ENCODE measurements around the gene CCDC13. TPM values are rescaled to one million over a fixed set of nuclear protein-coding genes. Genes with fewer than 3 reads are reported as not detected.
A peak's percentile ranks its signal among the peaks of the same experiment; 100 is the strongest.
"Not testable (repeated sequence)": the region's sequence is repeated elsewhere in the genome, so short reads cannot be mapped to it uniquely, and the experiment has no call there.

Gene CCDC13, protein sequence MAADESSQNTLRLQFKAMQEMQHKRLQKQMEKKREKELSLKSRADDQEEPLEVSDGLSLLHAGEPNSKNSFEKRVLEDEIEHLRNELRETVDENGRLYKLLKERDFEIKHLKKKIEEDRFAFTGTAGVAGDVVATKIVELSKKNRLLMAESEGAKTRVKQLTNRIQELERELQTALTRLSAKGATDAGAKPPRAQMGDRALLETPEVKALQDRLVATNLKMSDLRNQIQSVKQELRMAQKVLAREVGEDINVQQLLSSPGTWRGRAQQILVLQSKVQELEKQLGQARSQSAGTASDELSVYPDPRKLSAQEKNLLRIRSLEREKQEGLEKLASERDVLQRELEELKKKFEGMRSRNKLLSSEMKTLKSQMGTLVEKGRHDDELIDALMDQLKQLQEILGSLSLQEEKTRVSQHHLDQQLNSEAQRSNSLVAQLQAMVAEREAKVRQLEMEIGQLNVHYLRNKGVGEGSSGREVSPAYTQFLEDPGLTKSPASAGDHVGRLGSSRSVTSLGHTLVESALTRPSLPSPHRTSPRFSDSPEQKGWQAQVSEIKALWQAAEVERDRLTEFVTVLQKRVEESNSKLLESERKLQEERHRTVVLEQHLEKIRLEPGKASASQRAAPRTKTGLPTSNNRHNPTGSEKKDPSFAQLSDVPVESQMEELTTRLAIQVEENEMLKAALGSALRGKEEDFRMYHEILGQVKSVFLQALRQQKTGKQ
- total RNA-seq (ENCODE audit: insufficient read depth, low replicate concordance), result not detected

DNA sequence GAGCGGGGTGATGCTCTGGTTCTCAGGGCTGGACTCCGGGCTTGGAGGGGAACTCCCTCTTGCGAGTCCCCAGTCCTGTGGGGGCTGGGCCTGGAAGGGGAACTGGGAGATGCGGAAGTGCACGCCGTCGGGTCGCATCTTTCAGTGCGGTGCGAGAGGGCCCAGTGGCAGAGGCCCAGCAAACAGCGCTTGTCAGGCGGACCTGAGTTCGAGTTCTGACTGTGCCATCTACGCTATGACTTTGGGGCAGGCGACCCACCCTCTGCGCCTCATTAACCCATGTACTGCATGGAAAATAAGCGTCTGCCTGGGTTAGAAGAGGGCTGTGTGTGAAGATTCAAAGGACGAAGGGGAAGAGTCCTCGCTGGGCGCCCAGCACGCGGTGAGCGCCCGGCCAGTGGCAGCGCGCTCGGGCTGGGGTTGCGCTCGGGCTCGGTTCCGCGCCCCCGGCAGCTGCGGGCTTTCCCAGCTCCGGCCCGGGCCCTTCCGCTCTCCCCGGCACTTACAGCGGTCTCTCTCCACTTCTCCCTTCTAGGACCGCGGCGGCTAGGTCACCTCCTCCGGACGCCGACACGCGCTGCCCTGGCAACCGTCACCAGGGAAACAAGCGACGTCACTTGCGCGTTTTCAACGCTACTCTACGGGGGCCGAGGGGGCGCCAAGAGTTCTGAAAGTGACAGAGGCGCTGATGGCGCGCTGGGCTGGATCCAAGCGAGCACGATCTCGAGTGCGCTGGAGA lies at the start of gene CCDC13:
Gene CCDC13, minus strand, starts transcription at position 584 of the 739 bp plus-strand sequence. CDS start 14,908 bp downstream, outside the sequence.
- peak; percentile 95 for DNase-seq (ENCODE audit: low spot score)

DNA sequence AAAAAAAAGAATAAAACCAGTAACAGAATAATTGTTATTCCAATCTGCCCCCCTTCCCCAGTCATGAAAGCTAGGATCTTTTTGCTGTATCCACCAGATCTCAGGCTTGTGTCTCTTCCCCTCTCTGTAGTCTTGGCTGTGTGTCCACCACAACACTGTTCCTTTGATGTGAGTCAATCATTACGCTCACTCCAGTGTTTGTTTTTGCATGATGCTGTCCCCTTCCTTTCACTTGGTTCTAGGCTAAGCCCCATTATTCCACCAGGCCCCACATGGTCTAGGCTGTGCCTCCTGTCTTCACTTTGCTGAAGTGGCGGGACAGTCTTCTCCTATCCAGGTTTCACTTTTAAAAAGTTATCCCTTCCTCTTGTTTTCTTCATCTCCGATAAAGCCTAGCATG lies 49.8 kb upstream of the CCDC13 start:
- no peak for DNase-seq (ENCODE audit: low spot score)

DNA sequence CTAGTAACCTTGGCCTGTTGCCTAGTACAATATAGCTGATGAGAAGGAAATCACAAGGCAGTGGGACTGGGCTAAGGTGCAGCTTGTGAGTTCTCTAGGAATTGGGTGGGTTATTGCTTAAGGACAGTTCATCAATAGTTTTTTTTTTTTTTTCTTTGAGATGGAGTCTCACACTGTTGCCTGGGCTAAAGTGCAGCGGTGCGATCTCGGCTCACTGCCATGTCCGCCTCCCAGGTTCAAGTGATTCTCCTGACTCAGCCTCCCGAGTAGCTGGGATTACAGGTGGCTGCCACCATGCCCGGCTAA lies 47.6 kb upstream of the CCDC13 start:
- no peak for DNase-seq (ENCODE audit: low spot score)

- DNase-seq (ENCODE audit: low spot score), result no peak
These were observed 46.4 kb upstream of the CCDC13 start for GRCh38 chr3:42819351-42819965.

GRCh38 chr3:42815826-42816225 lies 42.8 kb upstream of the CCDC13 start:
- no peak for DNase-seq (ENCODE audit: low spot score)

GRCh38 chr3:42814914-42815507 lies 42.0 kb upstream of the CCDC13 start:
- DNase-seq (ENCODE audit: low spot score), result no peak

GRCh38 chr3:42814246-42814645 lies 41.2 kb upstream of the CCDC13 start:
- no peak for DNase-seq (ENCODE audit: low spot score)

- peak; percentile 63 for DNase-seq (ENCODE audit: low spot score)
These were observed 38.2 kb upstream of the CCDC13 start for GRCh38 chr3:42811118-42811883.

DNA sequence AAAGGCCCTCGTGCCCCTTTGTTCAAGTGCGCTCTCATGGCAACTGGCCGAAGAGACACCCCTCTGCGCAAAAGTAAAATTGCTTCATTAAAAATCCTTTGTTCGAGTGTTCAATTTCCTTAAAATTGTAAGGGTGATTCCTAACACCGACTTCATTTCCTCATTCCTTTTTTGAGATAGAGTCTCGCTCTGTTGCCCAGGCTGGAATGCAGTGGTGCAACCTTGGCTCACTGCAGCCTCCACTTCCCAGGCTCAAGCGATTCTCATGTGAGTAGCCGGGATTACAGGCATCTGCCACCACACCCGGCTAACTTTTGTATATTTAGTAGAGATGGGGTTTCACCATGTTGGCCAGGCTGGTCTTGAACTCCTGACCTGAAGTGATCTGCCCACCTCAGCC lies 37.7 kb upstream of the CCDC13 start:
- not testable (repeated sequence) for DNase-seq (ENCODE audit: low spot score)

DNA sequence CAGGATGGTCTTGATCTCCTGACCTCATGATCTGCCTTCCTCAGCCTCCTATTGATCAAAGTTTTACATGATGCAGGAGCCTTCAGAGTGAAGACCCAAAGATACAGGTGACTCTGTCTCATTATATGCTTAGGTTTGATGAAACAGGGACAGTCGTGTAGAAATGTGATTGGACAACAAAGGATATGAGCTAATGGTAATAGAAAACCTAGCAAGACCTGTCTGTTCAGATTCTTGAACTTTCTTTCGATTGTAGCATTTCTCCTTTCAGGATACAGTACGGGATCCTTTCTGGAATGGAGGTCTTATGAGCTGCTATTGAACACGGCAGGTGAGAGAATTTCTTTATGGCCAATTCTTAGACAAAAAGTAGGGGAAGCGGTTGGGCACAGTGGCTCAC lies 36.1 kb upstream of the CCDC13 start, which contains the start of gene ACKR2:
Gene ACKR2, plus strand, starts transcription at position 244 of the 400 bp plus-strand sequence. CDS start 55,058 bp downstream, outside the sequence.
- no peak for DNase-seq (ENCODE audit: low spot score)

DNA sequence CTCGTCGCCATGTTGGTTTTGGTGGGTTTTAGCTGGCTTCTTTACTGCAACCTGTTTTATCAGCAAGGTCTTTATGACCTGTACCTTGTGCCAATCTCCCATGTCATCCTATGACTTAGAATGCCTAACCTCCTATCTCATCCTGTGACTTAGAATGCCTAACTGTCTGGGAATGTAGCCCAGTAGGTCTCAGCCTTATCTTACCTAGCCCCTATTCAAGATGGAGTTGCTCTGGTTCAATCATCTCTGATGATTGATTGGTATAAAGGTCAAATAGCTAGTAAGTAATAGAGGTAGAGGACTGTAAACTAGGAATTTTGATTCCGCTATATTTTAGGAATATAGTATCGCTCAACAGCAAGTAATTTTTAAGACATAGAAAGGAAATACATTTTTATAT lies 34.9 kb upstream of the CCDC13 start:
- DNase-seq (ENCODE audit: low spot score), result no peak

GRCh38 chr3:42805141-42805821 lies 32.2 kb upstream of the CCDC13 start:
- no peak for DNase-seq (ENCODE audit: low spot score)

DNA sequence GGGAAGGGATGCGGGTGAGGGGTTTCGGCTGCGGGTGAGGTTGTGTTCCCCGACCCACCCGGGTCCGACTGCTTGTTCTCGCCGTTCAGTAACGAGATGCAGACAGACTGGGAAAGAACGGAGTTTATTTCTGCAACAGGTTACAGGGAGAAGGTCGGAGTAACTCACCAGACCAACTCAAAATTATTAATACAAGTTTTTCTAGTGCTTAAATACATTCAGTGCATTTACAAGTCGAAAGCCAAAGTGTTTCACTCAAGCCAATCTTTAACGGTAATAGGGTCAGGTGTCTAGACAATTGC lies 31.7 kb upstream of the CCDC13 start:
- no peak for DNase-seq (ENCODE audit: low spot score)

- peak; percentile 98 for DNase-seq (ENCODE audit: low spot score)
These were observed 31.2 kb upstream of the CCDC13 start, which contains the start of gene HIGD1A for GRCh38 chr3:42804106-42804830. TSS of gene HIGD1A (minus strand) at chr3:42804490. CDS start at chr3:42794253, 10,237 bp downstream.

DNA sequence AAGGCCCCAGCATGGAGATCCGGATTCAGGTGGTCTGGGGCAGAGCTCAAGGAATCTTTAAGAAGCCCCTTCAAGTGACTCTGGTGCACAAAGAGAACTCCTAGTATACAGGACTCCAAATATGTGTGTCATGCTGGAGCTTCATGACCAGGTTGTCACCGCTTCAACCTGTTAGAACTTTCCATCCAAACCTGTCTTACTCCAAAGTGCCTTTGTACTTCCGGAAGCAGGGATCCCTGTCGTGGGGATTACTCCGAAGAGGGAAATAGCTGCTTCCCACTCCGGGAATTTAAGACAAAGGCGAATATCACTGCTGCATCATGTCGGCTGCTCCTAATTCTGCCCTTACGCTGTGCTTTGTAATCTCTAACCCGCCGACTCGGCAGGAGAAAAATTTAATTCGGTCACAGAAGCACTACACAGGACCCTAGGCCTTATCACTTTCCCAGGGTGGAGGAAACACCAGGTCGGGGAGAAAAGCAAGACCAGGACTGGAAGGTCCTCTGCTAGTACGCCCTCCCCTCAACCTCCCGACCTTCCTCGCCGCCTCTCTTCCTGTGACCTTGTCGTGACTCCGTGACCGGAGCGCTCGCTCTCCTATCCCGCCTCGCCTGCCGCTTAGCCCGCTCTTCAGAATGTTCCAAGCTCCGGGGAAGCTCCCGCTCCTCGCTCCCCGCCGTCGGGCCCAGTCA lies 30.5 kb upstream of the CCDC13 start:
- DNase-seq (ENCODE audit: low spot score), result no peak

DNA sequence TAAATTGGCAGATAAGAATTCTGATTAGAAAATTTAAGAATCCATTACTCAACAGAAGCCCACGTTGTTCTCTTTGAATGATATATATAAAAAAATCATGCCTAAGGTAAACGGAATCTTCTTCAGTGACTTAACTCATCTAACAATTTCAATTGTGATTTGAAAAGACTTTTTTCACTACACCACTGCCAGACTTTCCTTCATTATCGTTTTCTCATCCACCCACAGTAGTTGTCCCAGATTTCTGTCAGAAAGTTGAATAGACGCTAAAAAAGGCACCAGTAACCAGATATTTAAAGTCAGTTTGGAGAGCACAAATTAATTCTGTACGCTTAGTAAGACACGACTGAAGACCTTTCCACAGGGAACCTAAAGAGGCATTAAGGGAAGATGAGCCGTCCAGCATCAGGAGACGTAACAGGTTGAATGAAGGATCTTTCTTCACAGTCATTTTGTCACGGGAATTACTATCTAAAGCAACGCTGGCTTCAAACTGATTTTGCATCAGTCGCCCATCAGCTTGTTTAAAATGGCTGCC lies 29.9 kb upstream of the CCDC13 start:
- no peak for DNase-seq (ENCODE audit: low spot score)

GRCh38 chr3:42801784-42802183 lies 28.7 kb upstream of the CCDC13 start:
- no peak for DNase-seq (ENCODE audit: low spot score)

DNA sequence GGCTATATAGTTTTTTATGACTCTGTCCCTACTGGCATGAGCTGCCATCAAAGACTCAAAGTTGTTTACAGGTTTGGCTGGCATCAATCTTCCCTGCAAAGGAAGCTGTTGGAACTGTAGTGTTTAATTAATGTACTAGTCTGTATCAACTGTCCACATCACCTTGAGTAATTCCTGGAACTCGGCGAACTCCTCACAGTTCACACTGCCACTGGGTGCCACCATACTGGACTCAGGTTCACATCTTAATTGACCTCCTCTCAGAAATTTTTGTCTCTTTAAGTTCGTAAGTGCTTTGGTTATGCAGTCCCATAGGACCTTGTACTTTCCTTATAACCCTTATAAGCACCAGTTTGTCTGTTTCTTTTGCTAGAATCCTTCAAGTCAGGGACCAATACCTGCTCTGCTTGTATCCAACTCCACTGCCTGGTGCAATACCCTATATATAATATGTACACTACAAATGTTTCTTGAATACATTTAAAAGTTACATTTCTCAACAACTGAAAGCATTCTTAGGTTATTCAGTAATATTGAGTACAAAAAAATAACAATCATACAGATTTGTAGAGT lies 28.1 kb upstream of the CCDC13 start:
- no peak for DNase-seq (ENCODE audit: low spot score)
